Epithelial cell of proximal tubule (primary cell): ENCODE data around the gene CRBN. TPM values are rescaled to one million over a fixed set of nuclear protein-coding genes. Genes with fewer than 3 reads are reported as not detected.

Source experiments
- DNase-seq: peaks from one replicate; pipeline ENCODE4 v3.0.0-alpha.2; 2011; ENCODE audit warnings: low read depth
- H3K4me3 ChIP-seq: 2 replicates; pipeline ENCODE4 v1.5.1; 2011; ENCODE audit warnings: low read depth, mild to moderate bottlenecking, low read length
- CTCF ChIP-seq: conservative IDR thresholded peaks from 2 replicates; pipeline ENCODE4 v1.5.1; 2012; ENCODE audit warnings: low read depth, mild to moderate bottlenecking, low read length
- total RNA-seq: library from RNA; depleted of rRNA; stranded (reverse); fragments of >200 nt; gene quantifications from 2 replicates; pipeline ENCODE4 v1.2.3, GENCODE V29; 2015

Gene CRBN
- total RNA-seq, 1 donor from 2014 or later, result 25.8 TPM

DNA sequence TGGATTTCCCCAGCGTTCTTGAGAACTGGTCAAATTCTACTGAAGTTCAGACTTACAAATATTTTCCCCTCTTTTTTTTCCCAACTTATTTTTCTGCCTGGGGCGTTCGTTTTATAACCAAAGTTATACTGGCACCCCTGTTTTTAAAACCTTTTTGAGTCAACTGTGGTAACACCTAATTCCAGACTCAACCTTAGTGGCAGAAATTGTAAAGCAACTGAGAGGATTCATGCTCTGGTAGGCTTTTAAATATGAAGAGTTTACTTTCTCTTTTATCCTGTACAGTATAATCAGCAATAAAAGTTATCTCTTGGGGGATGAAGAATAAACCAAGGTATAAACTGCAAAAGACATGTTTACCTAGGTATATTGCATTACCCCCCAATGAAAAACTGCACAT is 71.6 kb downstream of the CRBN start:
- no peak overlapping the region for H3K4me3 ChIP-seq
- no peak for TF ChIP-seq CTCF
- no peak for DNase-seq

DNA sequence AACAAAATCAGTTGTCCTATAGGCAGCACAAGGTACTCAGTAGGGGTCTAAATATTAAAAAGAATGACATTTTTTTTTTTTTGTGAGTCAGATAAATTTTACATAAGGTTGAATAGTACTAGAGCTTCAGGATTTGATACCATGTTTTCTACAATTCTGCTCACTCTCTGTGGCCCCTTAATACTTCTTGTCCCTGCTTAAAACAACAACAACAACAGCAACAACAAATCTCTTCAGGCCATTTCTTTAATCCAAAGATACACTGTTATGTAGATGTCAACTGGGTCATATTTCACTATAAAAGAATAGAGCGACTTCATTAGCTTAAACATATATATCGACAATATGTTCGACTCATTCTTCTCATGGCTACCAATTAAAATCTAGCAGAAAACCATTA is 72.3 kb downstream of the CRBN start:
- DNase-seq, result no peak
- H3K4me3 ChIP-seq, result no peak overlapping the region
- TF ChIP-seq CTCF, result no peak

DNA sequence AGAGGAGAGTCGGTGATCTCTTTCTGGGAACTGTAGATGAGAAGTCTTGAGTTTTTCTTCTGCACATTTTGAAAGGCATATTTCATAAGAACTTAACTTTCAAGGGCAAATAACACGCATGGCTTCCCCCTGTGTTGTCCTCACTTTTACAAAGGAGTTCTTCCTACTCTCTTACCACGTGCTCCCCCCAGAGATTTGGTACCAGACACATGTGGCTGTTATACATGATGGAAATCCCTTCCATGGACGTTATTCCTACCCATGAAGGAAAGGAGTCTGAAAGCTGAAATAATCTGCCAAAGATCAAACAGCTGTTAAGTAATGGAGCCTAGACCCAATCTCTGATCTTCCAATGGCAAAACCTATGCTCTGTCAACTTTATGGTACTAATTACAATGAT is 73.7 kb downstream of the CRBN start:
- DNase-seq, result no peak
- H3K4me3 ChIP-seq, result no peak overlapping the region
- no peak for TF ChIP-seq CTCF

- no peak for TF ChIP-seq CTCF
- no peak overlapping the region for H3K4me3 ChIP-seq
- DNase-seq, result no peak
Measured at GRCh38 chr3:3105246-3105645, 74.2 kb downstream of the CRBN start.

GRCh38 chr3:3102751-3103150 is 76.7 kb downstream of the CRBN start:
- no peak overlapping the region for H3K4me3 ChIP-seq
- TF ChIP-seq CTCF, result no peak
- DNase-seq, result no peak

- no peak for TF ChIP-seq CTCF
- DNase-seq, result no peak
- no peak overlapping the region for H3K4me3 ChIP-seq
Measured at GRCh38 chr3:3101660-3102458, 77.6 kb downstream of the CRBN start.

Other genes with a start within 250 kb of the CRBN start
- gene IL5RA, start 69.3 kb downstream of the CRBN start, total RNA-seq, result not detected in 2 replicates
- gene TRNT1, start 52.8 kb downstream of the CRBN start, total RNA-seq, result 16.9 and 21.2 TPM in 2 replicates